ENCODE results near the gene AOAH.
"Not testable (repeated sequence)": the region's sequence is repeated elsewhere in the genome, so short reads cannot be mapped to it uniquely, and the experiment has no call there.

Gene AOAH

DNA sequence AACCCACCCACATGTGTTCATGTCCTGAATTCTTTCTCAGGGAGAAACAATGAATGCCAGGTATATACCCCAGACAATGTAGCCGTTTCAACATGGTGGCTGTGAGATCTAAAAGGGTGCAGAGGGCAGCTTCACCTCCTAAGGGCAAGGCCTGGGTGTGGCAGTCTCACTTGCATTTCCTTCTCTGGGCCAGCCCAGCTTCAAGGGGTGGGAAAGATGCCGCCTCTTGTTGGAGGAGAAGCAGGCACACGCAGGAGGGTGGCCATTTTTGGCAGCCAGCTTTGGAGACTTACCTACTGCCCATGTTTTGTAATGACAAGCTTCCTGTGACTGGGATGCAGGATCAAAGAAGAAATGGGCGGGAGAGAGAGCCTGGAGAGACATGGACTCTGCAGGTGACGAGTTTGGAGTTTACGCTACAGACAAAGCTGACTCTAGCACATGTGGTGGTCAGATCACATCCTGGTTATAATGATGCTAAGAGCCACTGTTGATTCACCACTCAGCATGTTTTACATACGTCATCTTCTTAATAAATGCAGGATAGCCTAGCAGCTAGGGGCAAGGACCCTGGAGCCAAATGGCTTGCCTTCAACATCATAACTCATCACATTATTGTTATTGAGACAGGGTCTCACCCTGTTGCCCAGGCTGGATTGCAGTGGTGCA is 218.0 kb downstream of the AOAH start:
- no peaks in the 10 kb centered on the region for H3K9me2 ChIP-seq (replicated peaks; ENCODE audit: insufficient read depth, low read length)
- H3K4me2 ChIP-seq (ENCODE audit: low read depth, low read length) = no peak overlapping the region
- H3K27ac ChIP-seq (ENCODE audit: low read length) = no peak overlapping the region
- H3F3A ChIP-seq (ENCODE audit: insufficient read depth, low read length) = no peaks in the 10 kb centered on the region
- H3K27me3 ChIP-seq (replicated peaks; ENCODE audit: insufficient read depth, low read length) = no peaks in the 10 kb centered on the region
- TF ChIP-seq EZH2 (optimal IDR thresholded peaks at IDR 0.05; ENCODE audit: low read depth, low read length) = no peak
- TF ChIP-seq CTCF (IDR thresholded peaks at IDR 0.05; ENCODE audit: low read length) = no peak
- TF ChIP-seq EZH2phosphoT487 (IDR thresholded peaks at IDR 0.05; ENCODE audit: low read length) = no peak
- no peak overlapping the region for H3K9ac ChIP-seq (ENCODE audit: low read length)
- H3K79me2 ChIP-seq (ENCODE audit: low read length) = no peaks in the 10 kb centered on the region
- H3K4me3 ChIP-seq (ENCODE audit: low read length) = no peak overlapping the region
- no peaks in the 10 kb centered on the region for H3K9me3 ChIP-seq (replicated peaks; ENCODE audit: insufficient read depth, low read length)
- H2AFZ ChIP-seq (ENCODE audit: low read length) = no peak overlapping the region
- no peaks in the 10 kb centered on the region for H4K20me1 ChIP-seq (ENCODE audit: insufficient read depth, low read length)
- H3K36me3 ChIP-seq (replicated peaks; ENCODE audit: insufficient read depth, low read length) = no peaks in the 10 kb centered on the region
- no peaks in the 10 kb centered on the region for H3K4me1 ChIP-seq (ENCODE audit: low read length)
- DNase-seq = no peak

GRCh38 chr7:36504617-36505016 is 219.7 kb downstream of the AOAH start:
- not testable (repeated sequence) for H3K4me3 ChIP-seq (ENCODE audit: low read length); H2AFZ ChIP-seq (ENCODE audit: low read length); H3K9me3 ChIP-seq (replicated peaks; ENCODE audit: insufficient read depth, low read length); H4K20me1 ChIP-seq (ENCODE audit: insufficient read depth, low read length); H3K9me2 ChIP-seq (replicated peaks; ENCODE audit: insufficient read depth, low read length); H3K4me1 ChIP-seq (ENCODE audit: low read length); H3K36me3 ChIP-seq (replicated peaks; ENCODE audit: insufficient read depth, low read length); H3K79me2 ChIP-seq (ENCODE audit: low read length); H3K27ac ChIP-seq (ENCODE audit: low read length); H3K4me2 ChIP-seq (ENCODE audit: low read depth, low read length); H3K9ac ChIP-seq (ENCODE audit: low read length); DNase-seq; H3F3A ChIP-seq (ENCODE audit: insufficient read depth, low read length); H3K27me3 ChIP-seq (replicated peaks; ENCODE audit: insufficient read depth, low read length)

DNA sequence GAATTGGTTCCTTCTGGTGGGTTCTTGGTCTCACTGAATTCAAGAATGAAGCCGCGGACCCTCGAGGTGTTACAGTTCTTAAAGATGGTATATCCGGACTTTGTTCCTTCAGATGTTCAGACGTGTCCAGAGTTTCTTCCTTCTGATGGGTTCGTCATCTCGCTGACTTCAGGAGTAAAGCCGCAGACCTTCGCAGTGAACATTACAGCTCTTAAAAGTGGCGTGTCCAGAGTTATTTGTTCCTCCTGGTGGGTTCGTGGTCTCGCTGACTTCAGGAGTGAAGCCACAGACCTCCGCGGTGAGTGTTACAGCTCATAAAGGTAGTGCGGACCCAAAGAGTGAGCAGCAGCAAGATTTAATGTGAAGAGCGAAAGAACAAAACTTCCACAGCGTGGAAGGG is 220.1 kb downstream of the AOAH start:
- not testable (repeated sequence) for H3K27me3 ChIP-seq (replicated peaks; ENCODE audit: insufficient read depth, low read length); DNase-seq; H3K4me2 ChIP-seq (ENCODE audit: low read depth, low read length)

DNA sequence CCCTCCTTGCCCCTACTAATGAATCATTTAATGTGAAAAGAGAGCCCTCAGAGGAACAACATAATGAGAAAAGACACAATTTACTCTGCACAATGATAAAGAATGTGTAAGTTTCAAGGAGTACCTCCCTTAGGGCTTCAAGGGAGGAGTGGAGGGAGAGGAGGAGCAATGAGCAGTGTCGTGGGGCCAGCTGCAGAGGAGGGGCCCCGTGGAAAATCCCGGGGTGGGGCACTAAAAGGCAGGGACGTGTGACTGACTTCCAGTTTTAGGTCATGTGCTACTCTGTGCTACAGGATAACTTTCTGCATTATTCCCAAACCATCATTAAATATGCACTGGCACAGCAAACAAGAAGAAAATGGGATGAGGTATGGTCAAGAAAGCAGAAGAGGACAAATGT is 226.5 kb downstream of the AOAH start:
- Histone ChIP-seq H3K4me1 (ENCODE audit: low read length) (no peaks in the 10 kb centered on the region), H3K4me2 (ENCODE audit: low read depth, low read length) (no peak overlapping the region), H3K9ac (ENCODE audit: low read length) (no peak overlapping the region), H3K27ac (ENCODE audit: low read length) (no peak overlapping the region), H3F3A (ENCODE audit: insufficient read depth, low read length) (no peaks in the 10 kb centered on the region), H3K27me3 (replicated peaks; ENCODE audit: insufficient read depth, low read length) (no peaks in the 10 kb centered on the region), H2AFZ (ENCODE audit: low read length) (no peak overlapping the region), H3K9me3 (replicated peaks; ENCODE audit: insufficient read depth, low read length) (no peaks in the 10 kb centered on the region), H3K79me2 (ENCODE audit: low read length) (no peaks in the 10 kb centered on the region), H3K36me3 (replicated peaks; ENCODE audit: insufficient read depth, low read length) (no peaks in the 10 kb centered on the region), H3K4me3 (ENCODE audit: low read length) (no peak overlapping the region), H3K9me2 (replicated peaks; ENCODE audit: insufficient read depth, low read length) (no peaks in the 10 kb centered on the region), H4K20me1 (ENCODE audit: insufficient read depth, low read length) (no peaks in the 10 kb centered on the region)
- no peak for TF ChIP-seq EZH2 (optimal IDR thresholded peaks at IDR 0.05; ENCODE audit: low read depth, low read length)
- TF ChIP-seq EZH2phosphoT487 (IDR thresholded peaks at IDR 0.05; ENCODE audit: low read length) = no peak
- no peak for TF ChIP-seq CTCF (IDR thresholded peaks at IDR 0.05; ENCODE audit: low read length)
- no peak for DNase-seq

More for the DNA sequence above, 220.1 kb downstream of the AOAH start:
- not testable (repeated sequence) for H4K20me1 ChIP-seq (ENCODE audit: insufficient read depth, low read length); H3K4me1 ChIP-seq (ENCODE audit: low read length); H3K27ac ChIP-seq (ENCODE audit: low read length); H3K79me2 ChIP-seq (ENCODE audit: low read length); H3K9me2 ChIP-seq (replicated peaks; ENCODE audit: insufficient read depth, low read length); H3K4me3 ChIP-seq (ENCODE audit: low read length); H3K36me3 ChIP-seq (replicated peaks; ENCODE audit: insufficient read depth, low read length); H3K9me3 ChIP-seq (replicated peaks; ENCODE audit: insufficient read depth, low read length); H3K9ac ChIP-seq (ENCODE audit: low read length); H3F3A ChIP-seq (ENCODE audit: insufficient read depth, low read length); H2AFZ ChIP-seq (ENCODE audit: low read length)

GRCh38 chr7:36497176-36497575 is 227.1 kb downstream of the AOAH start:
- not testable (repeated sequence) for H3K36me3 ChIP-seq (replicated peaks; ENCODE audit: insufficient read depth, low read length); H3K9me2 ChIP-seq (replicated peaks; ENCODE audit: insufficient read depth, low read length); DNase-seq; H3K4me1 ChIP-seq (ENCODE audit: low read length); H3K79me2 ChIP-seq (ENCODE audit: low read length); H3K9ac ChIP-seq (ENCODE audit: low read length); H2AFZ ChIP-seq (ENCODE audit: low read length); H3K4me3 ChIP-seq (ENCODE audit: low read length); H3K4me2 ChIP-seq (ENCODE audit: low read depth, low read length); H4K20me1 ChIP-seq (ENCODE audit: insufficient read depth, low read length); H3F3A ChIP-seq (ENCODE audit: insufficient read depth, low read length); H3K27ac ChIP-seq (ENCODE audit: low read length); H3K27me3 ChIP-seq (replicated peaks; ENCODE audit: insufficient read depth, low read length); H3K9me3 ChIP-seq (replicated peaks; ENCODE audit: insufficient read depth, low read length)
